DMS 273 (cell line): Measurements from ENCODE around the gene AMPD1.
A peak's percentile ranks its signal among the peaks of the same experiment; 100 is the strongest.

ENCODE experiments used
- DNase-seq: peaks from one replicate; lab custom pipeline; 2025; ENCODE audit not compliant: unreplicated experiment; lab: John Stamatoyannopoulos, UW

AMPD1 gene

GRCh38 chr1:114695430-114696058, at the start of gene AMPD1:
Gene AMPD1, minus strand, starts transcription at chr1:114695546. Its CDS starts 75 bp downstream, at chr1:114695471.
- no peak for DNase-seq

DNA sequence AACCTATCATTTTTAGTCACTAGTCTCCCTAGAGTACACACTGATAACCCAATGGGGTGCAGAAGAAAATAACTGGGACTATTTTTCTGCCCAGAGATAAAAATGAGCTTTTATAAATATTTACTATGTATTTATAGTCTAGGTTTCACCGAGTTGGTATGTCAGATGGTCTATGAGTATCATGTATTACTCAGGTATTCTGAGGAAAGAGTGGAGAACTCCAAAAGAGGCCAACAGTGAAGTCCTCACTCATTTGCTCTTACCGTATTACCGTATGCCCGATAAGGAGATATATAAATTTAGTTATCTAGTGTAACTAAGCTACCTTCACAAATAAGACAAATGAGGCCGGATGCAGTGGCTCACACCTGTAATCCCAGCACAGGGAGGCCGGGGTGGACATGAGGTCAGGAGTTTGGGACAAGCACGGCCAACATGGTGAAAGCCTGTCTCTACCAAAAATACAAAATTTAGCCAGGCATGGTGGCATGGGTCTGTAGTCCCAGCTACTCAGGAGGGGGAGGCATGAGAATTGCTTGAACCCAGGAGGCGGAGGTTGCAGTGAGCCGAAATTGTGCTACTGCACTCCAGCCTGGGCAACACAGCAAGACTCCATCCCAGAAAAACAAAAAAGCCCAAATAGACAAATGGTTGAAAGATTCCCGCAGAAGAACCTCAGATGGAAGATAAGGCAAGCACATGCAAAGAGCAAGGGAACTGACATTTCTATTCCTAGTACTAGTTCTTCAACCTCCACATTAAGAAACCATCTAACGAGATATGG, 46.8 kb upstream of the AMPD1 start:
- no peak for DNase-seq

- DNase-seq, result no peak
These were observed 45.0 kb upstream of the AMPD1 start for GRCh38 chr1:114740331-114740730.

DNA sequence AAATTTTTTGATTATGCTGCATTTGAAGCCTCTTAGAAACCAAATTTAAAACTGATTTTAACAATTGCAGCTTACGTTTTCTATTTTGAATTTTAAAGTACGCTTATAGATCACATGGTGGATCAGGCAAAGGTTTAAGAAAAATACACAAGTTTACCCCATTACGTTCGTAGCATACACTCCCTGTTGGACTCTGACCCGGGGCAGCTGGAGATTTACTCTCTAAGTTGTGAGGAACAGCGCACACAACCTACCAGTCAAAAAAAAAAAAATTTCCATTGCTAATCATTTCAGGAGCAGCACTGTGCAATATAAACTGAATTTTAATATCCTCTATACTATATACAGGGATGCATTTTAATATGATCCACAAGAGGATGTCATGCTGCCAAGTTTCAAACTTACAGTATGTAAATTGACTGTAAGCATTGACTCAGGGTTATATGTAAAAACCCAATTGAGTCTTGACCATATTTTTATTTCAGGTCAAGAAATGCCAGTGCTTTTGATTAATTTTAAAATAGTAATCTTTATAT, 42.0 kb upstream of the AMPD1 start:
- DNase-seq, result no peak

DNA sequence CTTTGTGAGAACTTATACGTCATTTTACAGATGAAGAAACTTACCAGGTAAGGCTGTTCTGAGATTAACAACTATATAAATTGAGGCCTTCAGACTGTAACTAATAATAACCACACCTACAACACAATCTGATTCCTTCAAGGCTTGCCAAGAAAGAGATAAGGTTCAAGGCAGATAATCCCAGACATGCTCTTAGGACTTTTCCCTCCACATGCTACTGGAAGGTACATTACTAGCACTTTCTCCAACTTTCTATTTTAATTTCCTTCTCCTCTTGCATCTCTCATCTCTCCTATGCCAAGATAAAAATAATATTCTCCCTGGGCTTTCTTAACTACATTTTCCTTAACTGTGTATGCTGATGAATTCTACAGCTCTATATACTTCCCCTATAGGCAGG, 40.1 kb upstream of the AMPD1 start:
- no peak for DNase-seq

GRCh38 chr1:114729782-114730181, 34.4 kb upstream of the AMPD1 start:
- no peak for DNase-seq

DNA sequence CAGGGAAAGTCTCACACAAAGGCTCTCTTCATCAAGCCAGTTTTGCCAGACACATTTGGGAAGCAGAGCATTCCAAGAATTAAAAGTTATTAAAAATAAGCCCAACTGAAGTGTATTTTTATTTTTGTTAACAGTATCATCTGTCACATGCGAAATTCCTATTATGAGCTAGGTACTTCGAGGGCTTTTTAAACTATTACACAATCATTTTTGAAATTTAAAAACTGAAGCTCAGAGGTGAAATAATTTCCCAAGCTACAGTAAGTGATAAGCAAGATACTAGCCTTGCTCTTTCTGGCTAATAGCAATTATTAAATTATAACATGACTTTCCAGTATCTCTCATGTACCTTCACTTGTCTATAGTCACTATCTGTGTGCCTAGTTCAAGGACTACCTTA, 33.2 kb upstream of the AMPD1 start:
- DNase-seq, result no peak

DNA sequence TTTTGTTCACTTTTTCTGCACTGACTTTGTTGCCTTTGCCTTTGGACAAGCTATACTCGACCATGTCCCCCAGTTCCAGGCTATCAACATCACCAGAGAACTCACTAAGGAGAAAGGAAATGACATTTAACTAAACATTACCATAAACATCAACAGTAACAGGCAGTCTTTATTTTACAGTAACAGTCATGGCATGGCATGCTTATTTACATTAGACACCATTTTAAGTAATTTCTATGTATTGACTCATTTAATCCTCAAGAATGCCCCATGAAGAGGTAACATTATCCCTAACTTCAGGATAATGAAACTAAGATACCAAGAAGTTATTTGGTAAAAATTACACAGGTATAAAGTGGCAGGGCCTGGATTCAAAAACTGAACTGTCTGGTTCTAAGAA, 29.9 kb upstream of the AMPD1 start:
- no peak for DNase-seq

DNA sequence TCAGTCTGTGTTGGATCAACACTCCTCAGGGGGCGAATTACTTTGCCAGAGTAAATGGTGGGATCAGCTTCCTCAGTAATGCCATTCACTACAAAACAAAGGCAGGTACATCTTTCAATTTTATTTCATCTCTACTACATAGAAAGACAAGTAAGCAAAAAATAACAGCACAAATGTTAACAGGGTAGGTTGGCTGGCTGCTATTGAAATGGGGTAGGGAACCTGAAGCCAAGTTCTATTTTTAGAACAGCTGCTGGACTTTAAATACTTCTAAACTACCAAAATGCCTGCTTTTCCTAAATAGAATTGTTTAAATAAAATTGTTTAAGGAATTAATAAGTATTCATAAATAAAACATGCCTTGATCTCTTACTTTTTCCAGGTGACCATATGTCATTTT, 28.6 kb upstream of the AMPD1 start:
- DNase-seq, result no peak

GRCh38 chr1:114723457-114723856, 28.1 kb upstream of the AMPD1 start:
- no peak for DNase-seq

DNA sequence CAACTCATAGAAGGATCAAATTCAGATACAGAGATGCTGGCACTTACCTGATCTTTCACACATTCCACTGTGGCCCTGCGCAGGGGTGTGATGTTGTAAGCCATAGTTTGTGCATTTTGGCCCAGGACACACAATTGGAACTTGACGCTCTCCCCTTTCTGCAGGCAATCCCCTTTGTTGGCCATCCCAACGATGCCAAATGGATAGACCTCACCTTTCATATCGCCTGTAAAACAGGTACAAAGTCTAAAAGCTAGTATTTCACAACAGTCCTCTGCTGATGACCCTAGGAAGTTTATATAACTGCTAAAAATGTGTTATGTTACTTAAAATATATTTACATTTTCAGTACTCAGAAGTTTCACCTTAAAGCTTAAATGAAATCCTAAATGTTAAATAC, 25.1 kb upstream of the AMPD1 start:
- DNase-seq, result no peak

- no peak for DNase-seq
These were observed 24.1 kb upstream of the AMPD1 start for GRCh38 chr1:114719424-114719787.

DNA sequence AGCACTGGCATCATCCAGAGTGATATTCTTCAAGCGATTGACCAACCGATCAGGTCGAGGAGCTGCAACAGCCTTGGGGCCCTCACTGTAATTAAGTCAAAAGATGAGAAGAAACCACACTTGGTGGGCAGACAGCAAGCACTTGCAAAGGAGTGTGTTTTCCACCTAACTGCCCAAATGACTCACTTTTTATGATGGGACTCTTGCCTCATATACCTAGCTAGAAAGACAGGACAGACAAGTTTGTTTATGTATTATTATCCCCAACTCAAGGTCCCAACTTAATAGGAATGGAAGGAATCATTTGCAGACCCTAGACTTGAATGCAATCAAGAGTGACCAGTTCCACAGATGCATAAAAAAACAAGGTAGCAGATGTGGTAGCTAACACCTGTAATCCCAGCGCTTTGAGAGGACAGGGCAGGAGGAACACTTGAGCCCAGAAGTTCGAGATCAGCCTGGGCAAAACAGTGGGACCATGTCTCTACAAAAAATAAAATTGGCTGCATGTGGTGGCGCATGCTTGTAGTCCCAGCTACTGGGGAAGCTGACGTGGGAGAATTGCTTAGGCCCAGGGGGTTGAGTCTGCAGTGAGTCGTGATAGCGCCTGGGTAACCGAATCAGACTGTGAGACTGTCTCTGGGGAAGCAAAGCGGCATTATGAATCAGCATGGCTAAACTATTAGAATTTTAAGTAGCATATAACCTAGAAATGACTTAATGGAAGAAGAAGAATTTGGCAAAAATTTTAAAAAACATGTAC, 23.5 kb upstream of the AMPD1 start:
- DNase-seq, result no peak

DNA sequence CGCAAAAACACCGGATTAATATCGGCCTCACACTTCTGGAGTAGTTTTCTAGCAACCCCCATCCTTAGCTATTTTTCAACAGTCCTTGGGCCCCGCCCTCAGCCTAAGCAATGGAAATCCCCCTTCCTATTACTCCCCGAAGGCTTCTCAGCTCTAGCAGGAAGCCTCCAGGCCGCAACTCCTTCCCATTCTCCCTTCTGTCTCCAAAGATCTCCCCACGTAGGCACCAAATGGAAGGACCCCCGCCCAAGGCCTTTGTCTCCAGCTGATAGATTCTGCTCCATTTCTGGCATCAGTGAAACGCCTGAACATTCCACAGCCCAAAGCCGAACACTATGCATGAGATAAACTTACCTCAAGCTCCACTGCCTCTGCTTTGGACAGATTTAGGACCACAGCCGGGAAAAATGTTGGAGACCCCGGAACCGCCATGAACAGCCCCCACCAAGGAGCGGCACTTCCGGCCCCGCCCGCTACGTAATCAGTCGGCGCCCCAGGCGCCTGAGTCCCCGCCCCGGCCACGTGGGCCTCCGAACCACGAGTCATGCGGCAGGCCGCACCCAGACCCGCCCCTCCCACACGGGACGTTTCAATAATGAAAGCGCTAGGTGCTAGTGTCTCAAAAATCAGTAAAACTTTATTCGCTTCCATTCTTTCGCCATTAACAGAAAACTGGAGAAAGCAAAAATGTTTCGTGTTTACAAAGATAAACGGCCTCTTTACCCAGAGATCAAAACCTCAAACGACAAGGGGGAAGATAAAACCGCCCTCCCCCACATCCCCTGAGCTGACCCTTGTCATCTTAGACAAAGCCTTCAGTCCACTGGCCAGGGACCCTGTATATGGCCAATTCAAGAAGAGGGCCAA, 21.2 kb upstream of the AMPD1 start, which contains the start of gene NRAS:
NRAS (minus strand) TSS at position 468 of the 867 bp plus-strand sequence. CDS start 611 bp downstream, outside the sequence.
- peak; percentile 98 for DNase-seq

DNA sequence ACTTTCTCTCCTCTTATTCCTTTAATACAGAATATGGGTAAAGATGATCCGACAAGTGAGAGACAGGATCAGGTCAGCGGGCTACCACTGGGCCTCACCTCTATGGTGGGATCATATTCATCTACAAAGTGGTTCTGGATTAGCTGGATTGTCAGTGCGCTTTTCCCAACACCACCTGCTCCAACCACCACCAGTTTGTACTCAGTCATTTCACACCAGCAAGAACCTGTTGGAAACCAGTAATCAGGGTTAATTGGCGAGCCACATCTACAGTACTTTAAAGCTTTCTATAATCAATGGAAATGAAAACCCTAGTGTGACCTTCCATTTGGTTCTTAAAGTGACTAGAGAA, 20.6 kb upstream of the AMPD1 start:
- DNase-seq, result peak; percentile 37

- DNase-seq, result no peak
These were observed 17.6 kb upstream of the AMPD1 start for GRCh38 chr1:114712977-114713376.

DNA sequence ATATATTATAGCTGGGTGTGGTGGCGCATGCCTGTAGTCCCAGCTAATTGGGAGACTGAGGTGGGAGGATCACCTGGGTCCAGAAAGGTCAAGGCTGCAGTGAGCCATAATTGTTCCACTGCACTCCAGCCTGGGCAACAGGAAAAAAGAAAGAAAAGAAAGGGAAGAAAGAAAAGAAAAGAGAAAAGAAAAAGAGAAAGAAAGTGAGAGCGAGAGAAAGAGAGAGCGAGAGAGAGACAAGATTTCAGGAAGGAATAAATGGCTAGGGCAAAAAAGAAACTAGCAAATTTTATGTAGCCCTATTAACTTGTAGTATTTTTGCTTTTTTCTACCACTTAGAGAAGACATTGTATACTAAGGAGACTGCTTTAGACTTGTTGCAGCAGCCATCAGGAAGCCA, 15.0 kb upstream of the AMPD1 start:
- DNase-seq, result no peak

GRCh38 chr1:114707604-114708003, 12.3 kb upstream of the AMPD1 start:
- no peak for DNase-seq

GRCh38 chr1:114703242-114703641, 7.9 kb upstream of the AMPD1 start:
- DNase-seq, result no peak

GRCh38 chr1:114702737-114703136, 7.4 kb upstream of the AMPD1 start:
- no peak for DNase-seq

DNA sequence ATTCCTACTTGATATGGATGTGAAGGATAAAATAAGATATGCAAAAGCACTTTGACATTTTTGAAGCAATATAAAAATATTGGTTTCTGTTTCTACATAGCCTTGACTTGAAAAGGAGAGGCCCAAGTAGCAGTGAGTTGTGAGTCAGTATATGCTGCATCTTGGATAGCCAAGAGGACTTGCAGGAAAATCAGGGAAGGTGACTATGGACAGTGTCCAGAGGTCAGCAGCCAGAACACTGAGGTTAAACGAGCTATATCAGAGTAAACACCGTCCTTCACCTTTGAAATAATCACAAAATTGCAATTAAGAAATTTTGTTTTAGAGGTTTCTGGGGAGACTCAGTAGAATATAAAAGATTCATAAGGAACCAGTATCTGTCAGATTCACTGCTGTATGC, 6.6 kb upstream of the AMPD1 start:
- DNase-seq, result no peak
